PC-3 (cell line): ENCODE results near the gene ARHGEF5. TPM values are rescaled to one million over a fixed set of nuclear protein-coding genes. Genes with fewer than 3 reads are reported as not detected.
"Not testable (repeated sequence)": the region's sequence is repeated elsewhere in the genome, so short reads cannot be mapped to it uniquely, and the experiment has no call there.

ENCODE experiments used
- ATAC-seq: fragments of 200-7000 bp; cut with Tn5 transposase; 2 replicates; pipeline ENCODE4 v1.9.1; 2020; ENCODE audit warnings: mild to moderate bottlenecking, moderate library complexity
- BruUV-seq: library from RNA; stranded (reverse); fragments of 400-500 nt; replicated peaks from 2 replicates; lab custom pipeline; 2021; lab: Mats Ljungman, UMichigan
- CTCF ChIA-PET: fragments of 300-600 bp; sonication (Branson Sonifier 250); formaldehyde crosslinking; loops from one replicate; lab custom pipeline; 2022; ENCODE audit warnings: antibody characterized with exemption; lab: Charles Lee
- POLR2A ChIA-PET: fragments of 300-600 bp; sonication (Branson Sonifier 250); formaldehyde crosslinking; loops from one replicate; lab custom pipeline; 2022; ENCODE audit warnings: antibody characterized with exemption; ENCODE audit not compliant: unreplicated experiment; lab: Charles Lee
- DNase-seq: peaks from one replicate; pipeline ENCODE4 v3.0.0-alpha.2; 2015
- H2AFZ ChIP-seq: fragments of 300-600 bp; sonication (generic); 2 replicates; pipeline ENCODE4 v1.6.0; 2016; ENCODE audit warnings: antibody characterized with exemption, low read length
- H3F3A ChIP-seq: fragments of 300-600 bp; sonication (generic); one replicate; pipeline ENCODE4 v1.6.0; 2017; ENCODE audit warnings: antibody characterized with exemption, low read length, control low read depth, mild to moderate bottlenecking; ENCODE audit not compliant: unreplicated experiment
- H3K27ac ChIP-seq: fragments of 300-600 bp; sonication (generic); 2 replicates; pipeline ENCODE4 v1.5.1; 2016; ENCODE audit warnings: mild to moderate bottlenecking, low read length
- H3K27me3 ChIP-seq: fragments of 300-600 bp; sonication (generic); 2 replicates; pipeline ENCODE4 v1.6.1; 2016; ENCODE audit warnings: low read length, mixed read lengths
- H3K36me3 ChIP-seq: fragments of 300-600 bp; sonication (generic); 2 replicates; pipeline ENCODE4 v1.6.1; 2016; ENCODE audit warnings: low read depth, mixed run types, low read length, mixed read lengths
- H3K4me1 ChIP-seq: fragments of 300-600 bp; sonication (generic); 2 replicates; pipeline ENCODE4 v1.5.1; 2016; ENCODE audit warnings: low read length; ENCODE audit not compliant: insufficient read depth
- H3K4me2 ChIP-seq: fragments of 300-600 bp; sonication (generic); 2 replicates; pipeline ENCODE4 v1.6.0; 2016; ENCODE audit warnings: low read length
- H3K4me3 ChIP-seq: fragments of 300-600 bp; sonication (generic); 2 replicates; pipeline ENCODE4 v1.5.1; 2016; ENCODE audit warnings: mild to moderate bottlenecking, low read length, mixed read lengths
- H3K79me2 ChIP-seq: fragments of 300-600 bp; sonication (generic); 2 replicates; pipeline ENCODE4 v1.6.1; 2017; ENCODE audit warnings: low read length, mixed read lengths
- H3K9ac ChIP-seq: fragments of 300-600 bp; sonication (generic); 2 replicates; pipeline ENCODE4 v1.6.0; 2016; ENCODE audit warnings: mild to moderate bottlenecking, low read length
- H3K9me2 ChIP-seq: fragments of 300-600 bp; sonication (generic); replicated peaks from 2 replicates; pipeline ENCODE4 v1.6.1; 2016; ENCODE audit warnings: mixed run types, low read length, mixed read lengths
- H3K9me3 ChIP-seq: fragments of 300-600 bp; sonication (generic); 2 replicates; pipeline ENCODE4 v1.6.1; 2016; ENCODE audit warnings: low read length, mixed read lengths
- H4K20me1 ChIP-seq: fragments of 300-600 bp; sonication (generic); 2 replicates; pipeline ENCODE4 v1.6.1; 2016; ENCODE audit warnings: low read length, mixed read lengths
- intact Hi-C: fragments of 100-400 bp; cut with micrococcal nuclease; formaldehyde crosslinking; loops from 2 replicates; pipeline ENCODE4 v1.9.0; 2023
- total RNA-seq: library from RNA; depleted of rRNA; stranded (reverse); fragments of >200 nt; gene quantifications from 2 replicates; pipeline ENCODE4 v1.2.3, GENCODE V29; 2014

The ARHGEF5 gene
- total RNA-seq, 1 experiment from 2014 or later: 15.5 TPM

GRCh38 chr7:144321677-144322206 is 33.5 kb upstream of the ARHGEF5 start:
- H3K27ac ChIP-seq, H3K4me1 ChIP-seq, H3F3A ChIP-seq, H3K9ac ChIP-seq, H4K20me1 ChIP-seq, H3K9me3 ChIP-seq, H3K27me3 ChIP-seq, H3K36me3 ChIP-seq, H3K4me3 ChIP-seq, H2AFZ ChIP-seq, CTCF ChIA-PET, BruUV-seq, H3K4me2 ChIP-seq, ATAC-seq, POLR2A ChIA-PET, H3K9me2 ChIP-seq, intact Hi-C loops, DNase-seq, H3K79me2 ChIP-seq: not testable (repeated sequence)

GRCh38 chr7:144323359-144323758 is 31.8 kb upstream of the ARHGEF5 start:
- POLR2A ChIA-PET, DNase-seq, H3F3A ChIP-seq, H3K4me3 ChIP-seq, H3K79me2 ChIP-seq, BruUV-seq, H4K20me1 ChIP-seq, H3K4me1 ChIP-seq, ATAC-seq, H3K4me2 ChIP-seq, intact Hi-C loops, H3K27me3 ChIP-seq, CTCF ChIA-PET, H2AFZ ChIP-seq, H3K9me3 ChIP-seq, H3K27ac ChIP-seq, H3K9ac ChIP-seq, H3K36me3 ChIP-seq, H3K9me2 ChIP-seq: not testable (repeated sequence)

DNA sequence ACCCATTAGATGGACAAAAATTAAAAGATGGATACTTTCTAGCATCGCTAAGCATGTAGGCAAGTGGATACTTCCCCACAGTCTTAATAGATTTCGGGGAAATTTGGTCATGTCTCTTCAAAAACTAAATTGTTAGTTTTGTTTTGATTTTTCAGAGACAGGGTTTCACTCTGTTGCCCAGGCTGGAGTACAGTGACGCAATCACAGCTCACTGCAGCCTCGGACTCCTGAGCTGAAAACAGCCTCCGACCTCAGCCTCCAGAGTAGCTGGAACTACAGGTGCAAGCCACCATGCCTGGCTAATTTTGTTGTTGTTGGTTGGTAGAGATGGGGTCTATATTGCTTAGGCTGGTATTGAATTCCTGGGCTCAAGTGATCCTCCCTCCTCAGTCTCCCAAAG is 29.3 kb upstream of the ARHGEF5 start:
- H3K36me3 ChIP-seq, intact Hi-C loops, BruUV-seq, H3K27ac ChIP-seq, H3K4me3 ChIP-seq, H3K4me1 ChIP-seq, H3K27me3 ChIP-seq, H4K20me1 ChIP-seq, H3K9ac ChIP-seq, POLR2A ChIA-PET, H3F3A ChIP-seq, H3K9me3 ChIP-seq, H3K9me2 ChIP-seq, H3K79me2 ChIP-seq, H2AFZ ChIP-seq, ATAC-seq, DNase-seq, H3K4me2 ChIP-seq, CTCF ChIA-PET: not testable (repeated sequence)

DNA sequence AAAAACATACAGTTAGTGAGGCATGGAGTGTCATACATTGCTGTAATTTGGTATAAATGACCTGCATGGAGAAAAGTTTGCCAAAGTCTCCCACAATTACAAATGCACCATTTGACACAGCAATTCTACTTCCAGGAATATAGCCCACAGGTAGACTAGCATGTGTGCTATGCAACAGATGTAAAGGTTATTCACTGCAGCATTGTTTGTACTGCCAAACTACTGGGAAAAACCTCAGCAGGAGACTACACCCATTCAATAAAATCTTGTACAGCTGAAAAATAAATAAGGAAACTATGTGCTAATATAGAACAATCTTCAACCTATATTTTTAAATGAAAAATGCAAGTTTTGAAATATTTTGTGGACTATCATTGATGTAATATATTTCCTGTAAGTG is 25.2 kb upstream of the ARHGEF5 start:
- H3K27ac ChIP-seq, POLR2A ChIA-PET, H3K36me3 ChIP-seq, H3F3A ChIP-seq, H3K4me2 ChIP-seq, H3K79me2 ChIP-seq, H3K4me1 ChIP-seq, H2AFZ ChIP-seq, H4K20me1 ChIP-seq, intact Hi-C loops, H3K9me2 ChIP-seq, DNase-seq, H3K9me3 ChIP-seq, BruUV-seq, CTCF ChIA-PET, H3K4me3 ChIP-seq, H3K27me3 ChIP-seq, H3K9ac ChIP-seq: not testable (repeated sequence)
- peak; percentile 78 for ATAC-seq

GRCh38 chr7:144331221-144331995 is 23.8 kb upstream of the ARHGEF5 start:
- H2AFZ ChIP-seq, BruUV-seq, H3F3A ChIP-seq, H3K27me3 ChIP-seq, CTCF ChIA-PET, intact Hi-C loops, H3K27ac ChIP-seq, H3K4me2 ChIP-seq, H3K4me3 ChIP-seq, H4K20me1 ChIP-seq, H3K9me2 ChIP-seq, H3K9me3 ChIP-seq, H3K79me2 ChIP-seq, H3K4me1 ChIP-seq, H3K9ac ChIP-seq, DNase-seq, POLR2A ChIA-PET, H3K36me3 ChIP-seq: not testable (repeated sequence)
- ATAC-seq: peak; percentile 76

DNA sequence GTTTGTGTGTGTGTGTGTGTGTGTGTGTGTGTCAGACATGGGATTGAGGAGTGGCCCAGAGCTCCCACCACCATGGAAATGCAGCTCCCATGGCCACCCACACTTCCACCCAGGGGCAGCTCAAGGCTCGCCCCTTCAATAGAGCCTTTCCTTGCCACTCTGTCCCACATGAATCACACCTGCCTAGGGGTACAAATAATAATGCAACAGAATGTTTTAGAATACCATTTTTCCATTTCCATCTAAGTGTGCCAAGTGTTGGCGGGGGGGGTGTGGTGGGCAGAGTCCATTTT is 23.3 kb upstream of the ARHGEF5 start:
- H3K9me2 ChIP-seq, POLR2A ChIA-PET, H3K4me1 ChIP-seq, H3K4me2 ChIP-seq, H3K27ac ChIP-seq, H3K4me3 ChIP-seq, H3K79me2 ChIP-seq, H3K27me3 ChIP-seq, H3F3A ChIP-seq, H3K9me3 ChIP-seq, DNase-seq, H3K9ac ChIP-seq, H3K36me3 ChIP-seq, BruUV-seq, H2AFZ ChIP-seq, intact Hi-C loops, H4K20me1 ChIP-seq, CTCF ChIA-PET: not testable (repeated sequence)
- ATAC-seq: peak; percentile 6; the same call in 1 of the 2 replicates
